Endothelial cell of umbilical vein (primary cell): ENCODE measurements around the gene PKD2L2. TPM values are rescaled to one million over a fixed set of nuclear protein-coding genes. Genes with fewer than 3 reads are reported as not detected.

ENCODE experiments used
- Bru-seq: library from RNA; stranded (reverse); fragments of 400-500 nt; gene quantifications from one replicate; lab custom pipeline; 2021; lab: Mats Ljungman, UMichigan
- BruChase-seq, 2 experiments: library from RNA; stranded (reverse); fragments of 400-500 nt; gene quantifications; one replicate each; lab custom pipeline; 2021; lab: Mats Ljungman, UMichigan
- BruUV-seq: library from RNA; stranded (reverse); fragments of 400-500 nt; replicated peaks from 2 replicates; lab custom pipeline; 2021; lab: Mats Ljungman, UMichigan
- CTCF ChIA-PET: fragments of 300-600, 350-600 bp; sonication (Branson Sonifier 250); formaldehyde crosslinking; loops from one replicate; lab custom pipeline; 2021; ENCODE audit warnings: antibody characterized with exemption, inconsistent platforms; lab: Charles Lee
- POLR2A ChIA-PET: fragments of 300-600, 350-600 bp; sonication (Branson Sonifier 250); formaldehyde crosslinking; loops from one replicate; lab custom pipeline; 2021; ENCODE audit warnings: antibody characterized with exemption, inconsistent platforms; lab: Charles Lee
- DNase-seq: peaks from one replicate; pipeline ENCODE4 v3.0.0-alpha.2; 2011; ENCODE audit warnings: low read depth, low spot score
- FAIRE-seq: peaks from 2 replicates; lab custom pipeline; 2011; peaks lifted over from hg19 to GRCh38; lab: Jason Lieb, UNC
- H2AFZ ChIP-seq: 2 replicates; pipeline ENCODE4 v1.6.0; 2012; ENCODE audit warnings: low read depth, low read length, control low read depth, inconsistent platforms
- H3K27ac ChIP-seq: 2 replicates; pipeline ENCODE4 v1.5.1; 2011; ENCODE audit warnings: low read depth, mild to moderate bottlenecking, control low read depth, low read length, moderate library complexity; ENCODE audit not compliant: insufficient read depth
- H3K27me3 ChIP-seq, 2 experiments: 2 replicates each; pipeline versions ENCODE4 v1.6.0 to v1.6.1; 2011; ENCODE audit warnings: low read length in 2 of 2, mixed read lengths in 1 of 2; ENCODE audit not compliant: control insufficient read depth in 2 of 2, insufficient read depth in 2 of 2
- H3K36me3 ChIP-seq, 2 experiments: 2 replicates in 1 of 2; 3 replicates in 1 of 2; pipeline ENCODE4 v1.5.1; 2011; ENCODE audit warnings: low read length in 2 of 2, mild to moderate bottlenecking in 1 of 2, moderate library complexity in 1 of 2; ENCODE audit not compliant: control insufficient read depth in 2 of 2, insufficient read depth in 2 of 2; ENCODE audit errors: extremely low read depth in 1 of 2
- H3K4me1 ChIP-seq: 3 replicates; pipeline ENCODE4 v1.5.1; 2011; ENCODE audit warnings: mild to moderate bottlenecking, low read length; ENCODE audit not compliant: control insufficient read depth, insufficient read depth; ENCODE audit errors: extremely low read depth
- H3K4me2 ChIP-seq: 2 replicates; pipeline ENCODE4 v1.6.1; 2011; ENCODE audit warnings: low read length, control low read depth, mixed read lengths; ENCODE audit not compliant: insufficient read depth
- H3K4me3 ChIP-seq, 3 experiments: fragments of 200-600 bp in 1 of 3; sonication (generic), shearing (Covaris generic) in 1 of 3; replicated peaks in 1 of 3; 2 replicates each; pipeline ENCODE4 v1.5.1; 2011 to 2016; ENCODE audit warnings: control low read depth in 3 of 3, low read length in 3 of 3, mild to moderate bottlenecking in 2 of 3, inconsistent platforms in 1 of 3, low read depth in 1 of 3, moderate library complexity in 1 of 3; ENCODE audit not compliant: insufficient read depth in 1 of 3
- H3K79me2 ChIP-seq: 2 replicates; pipeline ENCODE4 v1.6.0; 2012; ENCODE audit warnings: low read length, inconsistent platforms; ENCODE audit not compliant: control insufficient read depth, insufficient read depth
- H3K9ac ChIP-seq: replicated peaks from 2 replicates; pipeline ENCODE3; 2011; ENCODE audit warnings: low read length, control low read depth; ENCODE audit not compliant: insufficient read depth; ENCODE audit errors: extremely low read depth
- H3K9me1 ChIP-seq: replicated peaks from 3 replicates; pipeline ENCODE4 v1.6.0; 2011; ENCODE audit warnings: mild to moderate bottlenecking, low read length; ENCODE audit not compliant: control insufficient read depth, insufficient read depth; ENCODE audit errors: extremely low read depth
- H3K9me3 ChIP-seq: replicated peaks from 2 replicates; pipeline ENCODE4 v1.5.1; 2012; ENCODE audit warnings: low read length, inconsistent platforms; ENCODE audit not compliant: control insufficient read depth, insufficient read depth
- H4K20me1 ChIP-seq: replicated peaks from 2 replicates; pipeline ENCODE3; 2011; ENCODE audit warnings: mild to moderate bottlenecking, low read length; ENCODE audit not compliant: control insufficient read depth, insufficient read depth; ENCODE audit errors: extremely low read depth
- CTCF ChIP-seq, 2 donors: IDR thresholded peaks; 1 replicate in 1 of 2; 2 replicates in 1 of 2; pipeline ENCODE4 v1.5.1; 2011; ENCODE audit warnings: low read length in 2 of 2, mild to moderate bottlenecking in 2 of 2, moderate library complexity in 2 of 2, control low read depth in 1 of 2, inconsistent platforms in 1 of 2, low read depth in 1 of 2; ENCODE audit not compliant: insufficient read depth in 1 of 2; ENCODE audit errors: extremely low read depth in 1 of 2
- MYC ChIP-seq: IDR thresholded peaks from one replicate; pipeline ENCODE4 v1.6.1; 2011; ENCODE audit warnings: mild to moderate bottlenecking, low read depth, low read length
- POLR2AphosphoS5 ChIP-seq: IDR thresholded peaks from 2 replicates; pipeline ENCODE4 v1.6.1; 2012; ENCODE audit warnings: low read depth, mild to moderate bottlenecking, control low read depth, low read length, moderate library complexity; ENCODE audit not compliant: insufficient read depth
- dilution Hi-C: fragments of 300-500 bp; cut with MboI; formaldehyde crosslinking; loops from one replicate; pipeline ENCODE4 v1.15.0; 2019; ENCODE audit warnings: low sequenced_read_pairs; ENCODE audit not compliant: extremely low pct_ligation_motif_present
- intact Hi-C: fragments of 100-400 bp; cut with micrococcal nuclease; formaldehyde crosslinking; loops from one replicate; pipeline ENCODE4 v1.10.0; 2022
- long read RNA-seq: library from polyadenylated mRNA; stranded (forward); transcript quantifications from one replicate; pipeline ENCODE4 v2.0.0, GENCODE V29; 2021
- polyA minus RNA-seq, 3 experiments: library from RNA; depleted of rRNA, polyadenylated mRNA; stranded (reverse); fragments of >200 nt; gene quantifications; 1 replicate in 1 of 3; 2 replicates in 2 of 3; pipeline ENCODE4 v1.2.3, GENCODE V29; 2011
- polyA plus RNA-seq, 4 experiments: library from polyadenylated mRNA; depleted of rRNA in 3 of 4; stranded (reverse) in 3 of 4; unstranded in 1 of 4; fragments of >200 nt; gene quantifications; 2 replicates each; pipeline versions ENCODE4 v1.2.1 to v1.2.3, GENCODE V29; 2011 to 2012; ENCODE audit warnings: missing spikeins in 1 of 4
- total RNA-seq: library from RNA; stranded (reverse); gene quantifications from 2 replicates; pipeline ENCODE4 v1.2.3, GENCODE V29; 2021

Gene PKD2L2
- total RNA-seq: not detected in 2 replicates
- not detected in 2 replicates for polyA plus RNA-seq
- not detected in 2 replicates for polyA plus RNA-seq (2011; cell fraction: cytosol; rRNA removed)
- not detected in 2 replicates for polyA plus RNA-seq (2011; cell fraction: nucleus; rRNA removed)
- not detected in 2 replicates for polyA plus RNA-seq (2012)
- not detected in 2 replicates for polyA minus RNA-seq
- not detected for polyA minus RNA-seq (2011; cell fraction: cytosol; rRNA and poly(A)+ RNA removed)
- not detected in 2 replicates for polyA minus RNA-seq (2011; cell fraction: nucleus; rRNA and poly(A)+ RNA removed)
- Bru-seq, nascent RNA: percentile 5 among the genes with signal in this experiment
- BruChase-seq, experiment 1, labeled RNA remaining after a 6-hour chase: percentile 4 among the genes with signal in this experiment
- BruChase-seq, experiment 2, labeled RNA remaining after a 2-hour chase: percentile 8 among the genes with signal in this experiment
- long read RNA-seq, partial matches to known transcripts: 0 of 5 reads
- long read RNA-seq, other reads (novel, unspliced or antisense): 5 of 5 reads

- CTCF ChIA-PET: interaction anchor here (0.5 to 2.4 kb wide), 9 partner anchors 10 to 180 kb away, joined by 3 to 15 read pairs (median 4); no protein-coding TSS in a partner anchor
- TSS peak; percentile 84 for BruUV-seq
These were observed at the start of gene PKD2L2 for GRCh38 chr5:137888863-137889759. PKD2L2 (plus strand) TSS chr5:137889457; CDS start chr5:137889492, 35 bp downstream.

More at GRCh38 chr5:137888863-137889759, at the start of gene PKD2L2:
- no peaks in the 10 kb centered on the region for H3K36me3 ChIP-seq
- no peaks in the 10 kb centered on the region for H3K9me1 ChIP-seq
- DNase-seq: peak; percentile 82
- intact Hi-C loops (loop anchor here (5.0 kb wide), 1 partner anchor 108 kb away; no protein-coding TSS in a partner anchor), dilution Hi-C loops (no loop called here)
- H3K27ac ChIP-seq: peak within 1 kb of the TSS; percentile 9
- peak within 1 kb of the TSS in 2 of 3 experiments; percentile 25 to 53 for H3K4me3 ChIP-seq
- no peaks in the 10 kb centered on the region for H3K79me2 ChIP-seq
- peak; percentile 47 for FAIRE-seq
- peak within 1 kb of the TSS; percentile 83 for H2AFZ ChIP-seq
- peak within 1 kb of the TSS; percentile 51 for H3K4me2 ChIP-seq
- no peaks in the 10 kb centered on the region for H3K27me3 ChIP-seq
- peaks cover 13% of the 10 kb centered on the region for H3K4me1 ChIP-seq
- POLR2A ChIA-PET: interaction anchor here (1.1 to 1.4 kb wide), 2 partner anchors 10 to 136 kb away, joined by 3 to 4 read pairs; no protein-coding TSS in a partner anchor
- H4K20me1 ChIP-seq: no peaks in the 10 kb centered on the region
- no peaks in the 10 kb centered on the region for H3K9me3 ChIP-seq
- H3K9ac ChIP-seq: peak within 1 kb of the TSS; percentile 58
- no peak for TF ChIP-seq MYC
- TF ChIP-seq CTCF (IDR thresholded peaks at IDR 0.05; ENCODE audit: extremely low read depth in 1 of 2, insufficient read depth in 1 of 2, low read depth in 1 of 2, low read length in 2 of 2): peak in 1 of 2 donors; percentile 13
- peak; percentile 43 for TF ChIP-seq POLR2AphosphoS5
